IPS-11a (cell line): ENCODE data around the gene GUK1.

Experiments used
- H3K4me3 ChIP-seq: one replicate; pipeline ENCODE4 v1.5.1; 2013; ENCODE audit warnings: low read depth, low read length, control low read depth

Gene GUK1, protein sequence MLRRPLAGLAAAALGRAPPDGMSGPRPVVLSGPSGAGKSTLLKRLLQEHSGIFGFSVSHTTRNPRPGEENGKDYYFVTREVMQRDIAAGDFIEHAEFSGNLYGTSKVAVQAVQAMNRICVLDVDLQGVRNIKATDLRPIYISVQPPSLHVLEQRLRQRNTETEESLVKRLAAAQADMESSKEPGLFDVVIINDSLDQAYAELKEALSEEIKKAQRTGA

GRCh38 chr1:228139931-228140723 lies at the start of gene GUK1:
Gene GUK1 (plus strand): TSS chr1:228140279. CDS start chr1:228140303, 24 bp downstream.
- H3K4me3 ChIP-seq: peak within 1 kb of the TSS; percentile 82

DNA sequence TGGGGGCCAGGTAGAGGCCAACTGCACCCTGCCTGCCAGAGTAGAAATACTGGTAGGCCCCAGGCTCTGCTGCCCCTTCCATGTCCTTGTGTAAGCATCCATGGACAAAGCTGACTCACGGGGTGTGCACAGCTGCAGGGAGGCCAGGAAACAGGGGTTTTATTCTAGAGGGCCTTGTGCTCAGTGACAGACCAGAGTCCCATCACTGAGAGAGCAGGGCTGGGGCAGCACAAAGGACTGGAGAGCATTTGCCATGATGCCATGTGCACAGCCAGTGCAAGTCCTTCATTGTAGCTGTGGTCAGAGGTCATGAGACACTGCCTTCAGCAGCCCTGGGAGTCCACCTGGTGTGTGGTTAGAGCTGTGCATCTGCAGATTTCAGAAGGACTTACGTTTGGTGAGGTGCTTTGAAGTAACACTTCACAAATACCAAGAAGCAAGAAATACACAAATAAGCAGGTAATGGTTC lies 49.4 kb upstream of the GUK1 start:
- H3K4me3 ChIP-seq: no peak overlapping the region

GRCh38 chr1:228091084-228091483 lies 49.0 kb upstream of the GUK1 start:
- H3K4me3 ChIP-seq: no peak overlapping the region

GRCh38 chr1:228092342-228093049 lies 47.6 kb upstream of the GUK1 start:
- H3K4me3 ChIP-seq: no peak overlapping the region

DNA sequence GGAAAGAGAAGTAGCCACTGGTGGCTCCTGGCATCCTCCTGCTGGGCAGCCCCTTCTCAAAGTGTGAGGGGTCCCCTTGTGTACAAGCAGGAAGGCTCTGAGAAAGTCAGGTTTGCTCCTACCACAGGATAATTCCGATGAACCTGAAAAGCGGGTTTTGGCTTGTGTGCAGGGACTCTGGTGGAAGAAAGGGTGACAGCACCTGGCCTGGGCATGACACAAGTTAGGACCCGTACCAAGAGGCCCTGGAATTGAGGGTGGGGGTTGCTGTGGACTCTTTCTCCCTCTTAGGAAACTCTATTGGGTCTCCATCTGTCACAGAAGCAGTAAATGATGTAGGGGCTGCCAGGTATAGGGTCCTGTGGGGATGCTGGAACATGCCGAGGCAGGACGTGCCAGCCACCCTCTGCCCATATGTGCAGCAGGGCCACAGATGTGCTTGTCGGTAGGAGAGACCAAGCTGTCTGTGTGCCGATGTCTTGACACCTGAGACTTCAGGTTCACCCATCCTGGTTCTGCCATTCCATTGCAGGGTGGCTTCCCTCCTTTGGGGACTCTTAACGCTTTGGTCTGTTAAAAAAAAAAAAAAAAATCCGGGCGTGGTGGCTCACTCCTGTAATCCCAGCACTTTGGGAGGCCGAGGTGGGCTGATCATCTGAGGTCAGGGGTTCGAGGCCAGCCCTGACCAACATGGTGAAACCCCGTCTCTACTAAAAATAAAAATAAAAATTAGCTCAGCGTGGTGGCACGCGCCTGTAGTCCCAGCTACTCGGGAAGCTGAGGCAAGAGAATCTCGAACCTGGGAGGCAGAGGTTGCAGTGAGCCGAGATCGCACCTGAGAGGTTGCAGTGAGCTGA lies 46.8 kb upstream of the GUK1 start:
- H3K4me3 ChIP-seq: no peak overlapping the region

GRCh38 chr1:228094432-228095016 lies 45.6 kb upstream of the GUK1 start:
- H3K4me3 ChIP-seq: no peak overlapping the region

DNA sequence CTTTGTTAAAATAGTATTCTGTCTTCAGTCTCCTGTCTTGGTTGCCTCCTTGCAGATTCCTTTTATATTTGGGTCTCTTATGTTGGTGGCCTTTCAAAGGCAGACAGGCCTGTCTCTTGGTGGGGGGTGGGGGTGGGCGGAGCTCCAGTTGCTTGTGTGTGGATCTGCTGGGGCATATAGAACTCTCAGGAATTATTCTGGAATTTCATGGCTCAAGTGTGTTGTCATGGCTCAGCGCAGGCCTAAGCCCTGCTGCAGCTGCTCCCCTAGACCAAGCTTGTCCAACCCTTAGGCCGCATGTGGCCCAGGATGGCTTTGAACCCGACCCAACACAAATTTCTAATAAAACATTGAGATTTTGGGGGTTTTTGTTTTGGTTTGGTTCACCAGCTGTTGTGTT lies 44.9 kb upstream of the GUK1 start:
- H3K4me3 ChIP-seq: no peak overlapping the region

- H3K4me3 ChIP-seq: no peak overlapping the region
These were observed 44.1 kb upstream of the GUK1 start for GRCh38 chr1:228095938-228096337.

DNA sequence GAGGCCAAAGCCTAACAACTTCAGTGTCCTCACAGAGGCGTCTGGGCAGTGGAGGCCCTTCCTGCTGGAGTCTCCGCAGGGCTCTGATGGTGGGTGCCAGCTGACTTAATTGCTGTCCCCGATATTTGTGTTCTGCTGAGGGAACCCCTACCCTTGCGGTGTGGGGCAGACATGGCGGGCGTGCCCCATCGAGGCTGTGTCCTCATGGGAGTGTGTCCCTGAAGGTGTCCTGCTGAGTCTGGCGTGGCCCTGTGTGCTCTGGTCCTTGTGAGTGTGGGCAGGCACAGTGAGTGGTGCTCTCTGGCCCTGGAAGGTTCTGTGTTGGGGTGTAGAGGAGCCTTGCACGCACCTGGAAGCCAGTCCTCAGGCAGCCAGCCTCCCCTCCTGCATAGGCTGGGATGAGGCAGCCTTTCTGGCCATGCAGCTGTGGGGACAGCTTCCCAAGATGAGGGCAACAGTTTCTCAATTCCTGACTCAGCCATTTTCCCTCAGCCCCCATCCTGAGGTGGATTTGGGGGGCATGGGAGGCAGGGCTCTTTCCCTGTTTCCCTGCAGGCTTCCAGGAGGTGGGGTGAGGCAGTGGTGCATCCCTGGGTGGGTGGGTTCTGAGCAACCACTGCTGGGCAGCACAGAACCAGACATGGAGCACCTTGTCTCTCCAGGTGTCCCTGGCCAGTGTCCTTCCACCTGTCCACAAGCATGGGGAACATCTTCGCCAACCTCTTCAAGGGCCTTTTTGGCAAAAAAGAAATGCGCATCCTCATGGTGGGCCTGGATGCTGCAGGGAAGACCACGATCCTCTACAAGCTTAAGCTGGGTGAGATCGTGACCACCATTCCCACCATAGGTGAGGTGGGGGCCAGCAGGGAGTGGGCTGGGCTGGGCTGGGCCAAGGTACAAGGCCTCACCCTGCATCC lies 43.4 kb upstream of the GUK1 start:
- no peak overlapping the region for H3K4me3 ChIP-seq

GRCh38 chr1:228097333-228098081 lies 42.6 kb upstream of the GUK1 start:
- H3K4me3 ChIP-seq: no peak overlapping the region

DNA sequence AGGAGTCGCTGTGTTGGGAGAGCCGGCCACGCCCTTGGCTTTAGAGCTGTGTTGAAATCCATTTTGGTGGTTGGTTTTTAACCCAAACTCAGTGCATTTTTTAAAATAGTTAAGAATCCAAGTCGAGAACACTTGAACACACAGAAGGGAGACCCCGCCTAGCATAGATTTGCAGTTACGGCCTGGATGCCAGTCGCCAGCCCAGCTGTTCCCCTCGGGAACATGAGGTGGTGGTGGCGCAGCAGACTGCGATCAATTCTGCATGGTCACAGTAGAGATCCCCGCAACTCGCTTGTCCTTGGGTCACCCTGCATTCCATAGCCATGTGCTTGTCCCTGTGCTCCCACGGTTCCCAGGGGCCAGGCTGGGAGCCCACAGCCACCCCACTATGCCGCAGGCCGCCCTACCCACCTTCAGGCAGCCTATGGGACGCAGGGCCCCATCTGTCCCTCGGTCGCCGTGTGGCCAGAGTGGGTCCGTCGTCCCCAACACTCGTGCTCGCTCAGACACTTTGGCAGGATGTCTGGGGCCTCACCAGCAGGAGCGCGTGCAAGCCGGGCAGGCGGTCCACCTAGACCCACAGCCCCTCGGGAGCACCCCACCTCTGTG lies 41.7 kb upstream of the GUK1 start:
- no peak overlapping the region for H3K4me3 ChIP-seq

DNA sequence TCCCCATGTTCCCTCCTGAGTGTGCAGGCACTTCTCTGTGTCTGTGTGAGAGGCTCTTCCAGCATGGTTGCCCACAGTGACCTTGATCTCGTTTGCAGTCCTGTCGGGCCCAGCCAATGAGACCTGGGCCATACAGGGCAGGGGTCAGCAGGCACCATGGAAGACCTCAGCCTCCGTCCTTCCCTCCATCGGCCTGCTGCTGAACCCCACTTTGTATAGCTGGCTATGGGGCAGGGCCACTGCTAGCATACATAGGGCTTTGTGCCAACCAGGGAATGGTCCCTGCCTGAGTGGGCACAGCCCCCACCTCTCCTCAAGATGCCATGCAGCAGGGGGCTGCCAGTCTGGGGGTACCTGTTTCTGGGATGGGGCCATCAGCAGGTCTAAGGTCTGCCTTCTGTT lies 40.7 kb upstream of the GUK1 start:
- H3K4me3 ChIP-seq: no peak overlapping the region

DNA sequence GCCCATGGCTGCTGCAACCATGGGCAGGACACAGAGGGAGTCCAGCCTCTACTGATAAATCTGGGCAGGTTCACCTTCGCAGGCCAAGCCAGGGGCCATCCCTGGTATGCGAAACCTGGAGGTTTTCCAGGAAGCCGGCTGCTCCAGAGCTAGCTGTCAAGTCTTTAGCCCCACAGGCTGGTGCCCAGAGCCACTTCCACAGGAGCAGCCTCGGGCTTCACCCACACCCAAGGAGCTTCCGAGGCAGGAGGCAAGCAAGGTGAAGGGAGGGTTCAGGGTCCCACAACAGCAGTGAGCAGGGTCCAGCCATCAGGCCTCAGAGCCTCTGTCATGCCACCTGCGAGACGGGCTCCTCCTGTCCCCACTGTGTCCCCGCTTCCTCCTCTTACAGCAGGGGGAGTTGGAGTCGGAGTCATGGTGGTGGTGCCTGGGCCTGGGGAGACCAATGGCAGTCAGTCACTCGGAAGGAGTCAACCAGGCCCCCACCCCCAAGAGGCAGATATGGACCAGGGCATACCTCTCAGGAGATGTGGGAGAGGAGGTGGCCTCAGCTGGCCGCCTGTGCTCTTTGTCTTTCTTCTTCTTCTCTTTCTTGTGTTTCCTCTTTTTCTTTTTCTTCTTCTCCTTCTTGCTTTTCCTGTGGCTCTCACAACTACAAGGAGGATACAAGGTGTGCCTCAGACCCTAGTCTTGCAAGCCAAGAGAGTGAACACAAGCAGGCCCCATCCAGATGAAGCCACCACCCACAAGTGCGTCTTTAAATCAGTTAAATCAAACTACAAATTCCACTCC lies 39.1 kb upstream of the GUK1 start:
- no peak overlapping the region for H3K4me3 ChIP-seq

DNA sequence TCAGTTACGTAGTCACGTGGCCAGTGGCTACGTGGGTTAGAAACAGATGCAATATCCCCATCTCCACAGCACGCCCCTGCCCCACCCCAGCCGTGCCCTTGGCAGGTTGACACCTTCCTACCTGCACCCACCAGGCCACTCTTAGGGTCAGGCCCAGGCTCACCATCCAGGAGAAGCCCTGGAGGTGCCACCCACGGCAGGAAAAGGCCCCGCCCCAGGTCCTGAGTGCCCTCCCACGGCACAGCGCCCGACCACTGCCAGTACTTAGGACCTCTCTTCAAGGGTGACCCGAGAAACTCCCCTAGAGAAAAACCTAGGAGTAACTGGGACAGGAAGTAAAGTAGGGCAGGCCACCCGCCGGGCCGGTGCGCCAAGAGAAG lies 38.5 kb upstream of the GUK1 start:
- H3K4me3 ChIP-seq: no peak overlapping the region

DNA sequence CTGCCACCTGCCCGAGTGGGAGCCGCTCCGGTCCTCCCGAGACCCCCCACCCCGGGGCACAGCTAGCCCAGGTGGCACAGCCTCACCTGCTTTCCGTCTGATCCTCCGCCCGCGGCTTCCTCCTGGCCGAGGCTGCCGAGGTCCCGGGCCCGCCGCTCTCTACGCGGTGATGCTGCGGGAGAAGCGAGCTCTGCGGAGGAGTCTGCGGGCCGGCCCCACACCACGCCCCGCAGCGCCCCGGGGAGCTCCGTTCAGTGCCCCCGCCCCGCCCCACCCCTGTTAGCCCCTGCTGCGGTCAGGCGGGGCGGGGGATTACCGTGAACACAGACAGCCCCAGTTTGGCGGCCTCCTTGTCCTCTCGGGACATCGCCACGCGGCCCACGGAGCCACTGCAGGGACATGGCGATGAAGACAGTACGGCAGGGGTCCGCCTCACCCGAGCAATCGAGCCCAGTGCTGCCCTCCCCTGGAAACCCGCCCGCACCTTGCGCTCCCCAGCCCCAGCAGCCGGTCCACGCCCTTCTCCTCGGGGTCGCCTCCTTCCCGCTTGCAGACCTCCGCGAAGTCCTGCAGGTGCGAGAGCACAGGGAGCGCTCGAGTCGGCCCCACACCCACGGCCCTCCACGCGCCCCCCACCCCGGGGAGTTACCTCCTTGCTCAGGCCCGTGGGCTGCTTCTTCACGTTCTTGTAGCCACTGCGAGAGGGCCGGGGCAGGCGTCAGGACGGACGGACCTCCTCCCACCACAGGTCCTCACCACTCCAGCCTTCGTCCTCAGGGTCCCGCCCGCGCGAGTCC lies 37.9 kb upstream of the GUK1 start:
- H3K4me3 ChIP-seq: peak overlapping the region; percentile 77

DNA sequence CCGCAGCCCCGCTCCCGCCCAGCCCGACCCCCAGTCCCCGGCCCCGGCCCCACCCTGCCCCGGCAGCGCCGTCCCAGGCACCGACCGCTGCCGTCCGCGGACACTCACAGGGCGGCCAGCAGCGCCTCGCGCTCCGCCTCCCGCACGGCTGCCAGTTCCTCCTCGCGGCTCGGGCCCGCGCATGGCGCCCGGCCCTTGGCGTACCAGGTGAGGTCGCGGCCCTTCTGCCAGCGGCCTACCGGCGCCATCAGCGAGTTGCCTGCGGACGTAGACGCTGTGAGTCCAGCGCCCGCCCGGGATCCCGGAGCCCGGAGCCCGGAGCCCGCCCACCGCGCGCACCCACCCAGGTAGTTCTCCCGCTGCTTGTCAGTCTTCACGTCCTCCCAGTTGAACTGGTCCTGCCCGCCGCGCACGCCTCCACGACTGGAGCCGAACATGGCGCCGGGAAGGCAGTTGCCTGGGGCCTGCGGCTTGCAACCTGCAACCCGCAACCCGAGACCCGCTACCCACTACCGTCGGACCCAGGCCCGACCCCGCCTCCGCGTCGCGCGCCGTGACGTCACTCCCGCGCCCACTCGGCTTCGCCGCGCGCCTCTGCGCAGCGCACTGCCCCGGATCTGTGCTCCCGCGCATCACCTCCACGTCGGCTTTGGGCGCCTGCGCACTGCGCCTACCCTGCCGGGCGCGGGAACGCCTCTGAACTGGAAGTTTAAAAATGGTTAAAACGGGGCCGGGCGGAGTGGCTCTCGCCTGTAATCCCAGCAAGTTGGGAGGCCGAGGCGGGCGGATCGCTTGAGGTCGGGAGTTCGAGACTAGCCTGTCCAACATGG lies 37.1 kb upstream of the GUK1 start, which contains the start of gene C1orf35:
TSS of gene C1orf35 (minus strand) at position 535 of the 830 bp plus-strand sequence. CDS start at position 437, 98 bp downstream.
- peak within 1 kb of the TSS; percentile 77 for H3K4me3 ChIP-seq
